HG03280 (cell line): Measurements from ENCODE around the gene GRIN3B.
"Not testable (repeated sequence)": the region's sequence is repeated elsewhere in the genome, so short reads cannot be mapped to it uniquely, and the experiment has no call there.

Source experiments
- ATAC-seq: cut with Tn5 transposase; IDR thresholded peaks from one replicate; pipeline ENCODE4 v1.9.1; 2021; ENCODE audit warnings: mild to moderate bottlenecking, moderate library complexity; ENCODE audit not compliant: unreplicated experiment

Gene GRIN3B, protein sequence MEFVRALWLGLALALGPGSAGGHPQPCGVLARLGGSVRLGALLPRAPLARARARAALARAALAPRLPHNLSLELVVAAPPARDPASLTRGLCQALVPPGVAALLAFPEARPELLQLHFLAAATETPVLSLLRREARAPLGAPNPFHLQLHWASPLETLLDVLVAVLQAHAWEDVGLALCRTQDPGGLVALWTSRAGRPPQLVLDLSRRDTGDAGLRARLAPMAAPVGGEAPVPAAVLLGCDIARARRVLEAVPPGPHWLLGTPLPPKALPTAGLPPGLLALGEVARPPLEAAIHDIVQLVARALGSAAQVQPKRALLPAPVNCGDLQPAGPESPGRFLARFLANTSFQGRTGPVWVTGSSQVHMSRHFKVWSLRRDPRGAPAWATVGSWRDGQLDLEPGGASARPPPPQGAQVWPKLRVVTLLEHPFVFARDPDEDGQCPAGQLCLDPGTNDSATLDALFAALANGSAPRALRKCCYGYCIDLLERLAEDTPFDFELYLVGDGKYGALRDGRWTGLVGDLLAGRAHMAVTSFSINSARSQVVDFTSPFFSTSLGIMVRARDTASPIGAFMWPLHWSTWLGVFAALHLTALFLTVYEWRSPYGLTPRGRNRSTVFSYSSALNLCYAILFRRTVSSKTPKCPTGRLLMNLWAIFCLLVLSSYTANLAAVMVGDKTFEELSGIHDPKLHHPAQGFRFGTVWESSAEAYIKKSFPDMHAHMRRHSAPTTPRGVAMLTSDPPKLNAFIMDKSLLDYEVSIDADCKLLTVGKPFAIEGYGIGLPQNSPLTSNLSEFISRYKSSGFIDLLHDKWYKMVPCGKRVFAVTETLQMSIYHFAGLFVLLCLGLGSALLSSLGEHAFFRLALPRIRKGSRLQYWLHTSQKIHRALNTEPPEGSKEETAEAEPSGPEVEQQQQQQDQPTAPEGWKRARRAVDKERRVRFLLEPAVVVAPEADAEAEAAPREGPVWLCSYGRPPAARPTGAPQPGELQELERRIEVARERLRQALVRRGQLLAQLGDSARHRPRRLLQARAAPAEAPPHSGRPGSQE

DNA sequence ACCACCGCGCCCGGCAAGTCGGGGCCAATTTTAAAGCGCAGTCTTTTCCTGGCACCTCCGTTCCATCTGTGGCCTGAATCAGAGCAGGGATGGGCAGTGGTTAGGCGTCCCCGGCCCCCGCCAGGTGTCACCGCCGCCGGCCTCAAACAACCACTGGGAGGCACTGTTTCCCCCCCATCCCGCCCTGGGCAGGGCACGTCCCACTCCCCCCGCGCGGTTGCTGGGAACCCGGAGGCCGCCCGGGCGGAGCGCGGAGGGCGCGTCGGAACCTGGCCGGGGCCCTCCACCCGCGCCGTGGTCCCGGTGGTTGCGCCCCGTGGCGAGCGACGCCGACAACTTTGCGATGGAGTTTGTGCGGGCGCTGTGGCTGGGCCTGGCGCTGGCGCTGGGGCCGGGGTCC, at the start of gene GRIN3B:
TSS of gene GRIN3B (plus strand) at position 325 of the 400 bp plus-strand sequence. CDS start at position 344, 19 bp downstream.
- ATAC-seq = no peak

DNA sequence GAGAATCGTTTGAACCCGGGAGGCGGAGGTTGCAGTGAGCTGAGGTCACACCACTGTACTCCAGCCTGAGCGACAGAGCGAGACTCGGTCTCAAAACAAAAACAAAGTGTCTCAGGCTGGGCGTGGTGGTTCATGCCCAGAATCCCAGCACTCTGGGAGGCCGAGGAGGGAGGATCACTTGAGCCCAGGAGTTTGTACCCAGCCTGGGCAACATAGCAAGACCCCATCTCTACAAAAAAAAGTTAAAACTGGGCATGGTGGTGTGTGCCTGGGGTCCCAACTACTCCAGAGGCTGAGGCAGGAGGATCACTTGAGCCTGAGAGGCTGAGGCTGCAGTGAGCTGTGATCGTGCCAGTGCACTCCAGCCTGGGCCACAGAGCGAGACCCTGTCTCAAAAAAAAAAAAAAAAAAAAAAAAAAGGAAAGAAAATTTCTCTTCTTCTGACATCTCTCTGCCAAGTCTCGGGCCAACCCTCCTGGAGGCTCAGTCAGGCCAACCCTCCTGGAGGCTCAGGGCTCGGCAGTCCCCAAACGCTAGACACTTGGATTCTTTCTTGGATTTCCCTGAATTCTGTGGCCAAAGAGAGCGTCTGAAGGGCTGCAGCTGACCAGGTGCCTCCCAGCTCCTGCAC, 48.1 kb upstream of the GRIN3B start:
- no peak for ATAC-seq

DNA sequence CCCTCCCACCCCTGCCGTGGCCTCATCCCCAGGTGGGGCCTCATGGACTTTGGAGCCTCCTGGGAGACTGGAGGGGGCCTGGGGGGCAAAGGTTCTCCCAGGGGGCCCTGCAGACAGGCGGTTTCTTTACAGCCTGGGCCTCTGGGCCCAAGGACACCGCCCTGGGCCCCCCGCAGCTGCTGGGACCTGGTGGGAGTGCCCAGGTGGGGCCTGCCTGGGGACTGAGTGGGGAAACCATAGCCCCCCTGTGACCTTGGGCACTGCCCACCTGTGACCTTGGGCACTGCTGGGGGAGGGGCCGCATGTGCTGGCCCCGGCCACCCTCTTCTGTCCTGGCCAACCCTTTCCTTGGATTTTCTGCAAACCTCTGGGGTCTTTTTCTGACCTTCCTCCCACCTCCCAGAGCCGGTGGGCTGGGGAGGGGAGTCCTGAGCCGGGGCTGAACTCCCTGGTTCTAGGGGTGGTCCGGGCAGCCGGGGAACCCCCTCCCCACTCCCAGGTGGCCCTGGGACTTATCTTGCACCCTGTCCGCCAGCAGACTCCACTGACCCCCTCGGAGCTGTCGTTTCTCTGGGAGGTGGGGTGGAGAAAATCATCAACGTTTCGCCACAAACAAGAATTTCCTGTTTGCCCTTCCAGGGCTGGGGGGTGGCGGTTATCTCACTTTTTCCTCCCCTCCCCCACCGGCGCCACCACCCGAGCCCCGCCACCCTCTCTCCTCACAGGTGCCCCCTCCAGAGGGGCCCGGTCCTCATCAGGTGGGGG, 47.4 kb upstream of the GRIN3B start:
- ATAC-seq = no peak

DNA sequence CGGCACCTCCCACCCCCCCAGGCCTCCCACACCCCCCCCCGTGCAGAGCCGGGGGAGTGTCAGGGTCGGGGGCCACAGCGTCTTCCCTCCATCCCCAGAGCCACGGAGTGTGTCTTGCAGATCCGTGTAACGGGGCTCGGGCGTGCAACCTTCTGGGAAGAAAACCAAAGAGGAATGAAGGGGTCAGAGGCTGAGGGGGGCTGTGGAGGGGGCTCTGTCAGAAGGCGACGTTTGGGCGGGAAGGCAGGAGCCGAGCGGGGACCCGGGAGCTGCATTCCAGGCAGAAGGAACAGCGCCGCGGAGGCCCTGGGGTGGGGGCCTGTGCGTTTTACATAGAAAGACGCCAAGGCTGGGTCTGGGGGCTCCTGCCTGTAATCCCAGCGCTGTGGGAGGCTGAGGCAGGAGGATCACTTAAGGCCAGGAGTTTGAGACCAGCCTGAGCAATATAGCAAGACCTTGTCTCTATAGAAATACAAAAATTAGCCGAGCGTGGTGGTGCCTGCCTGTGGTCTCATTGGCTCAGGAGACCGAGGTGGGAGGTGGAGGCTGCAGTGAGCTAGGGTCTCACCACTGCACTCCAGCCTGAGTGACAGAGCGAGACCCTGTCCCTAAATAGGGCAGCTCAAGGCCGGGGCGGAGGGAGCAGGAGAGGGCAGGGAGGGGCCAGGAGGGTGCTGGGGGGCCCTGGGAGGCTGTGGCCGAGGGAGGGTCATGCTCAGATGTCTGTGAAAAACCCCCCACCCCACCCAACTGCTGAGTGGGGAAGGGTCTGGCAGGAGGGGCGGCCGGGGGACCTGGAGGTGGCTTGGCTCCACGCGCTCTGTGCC, 46.6 kb upstream of the GRIN3B start:
- no peak for ATAC-seq

DNA sequence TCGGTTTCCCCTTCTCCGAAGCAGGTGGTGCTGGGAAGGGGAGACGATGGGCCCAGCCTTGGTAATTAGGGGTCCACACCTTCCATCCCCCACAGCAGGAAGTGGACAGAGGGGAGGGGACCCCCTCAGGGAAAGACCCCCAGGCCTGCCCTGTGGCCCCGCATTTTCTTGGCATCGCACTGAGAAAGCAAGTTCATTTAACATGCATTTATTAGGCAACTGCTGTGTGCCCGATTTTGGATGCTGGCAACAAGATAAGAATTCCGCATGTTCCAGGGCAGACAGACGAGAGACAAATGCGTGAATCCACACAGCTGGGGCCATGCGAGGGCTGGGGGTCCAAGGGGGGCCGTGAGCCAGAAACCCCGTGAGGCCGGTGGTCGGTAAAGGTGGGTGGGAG, 45.9 kb upstream of the GRIN3B start:
- ATAC-seq = no peak

DNA sequence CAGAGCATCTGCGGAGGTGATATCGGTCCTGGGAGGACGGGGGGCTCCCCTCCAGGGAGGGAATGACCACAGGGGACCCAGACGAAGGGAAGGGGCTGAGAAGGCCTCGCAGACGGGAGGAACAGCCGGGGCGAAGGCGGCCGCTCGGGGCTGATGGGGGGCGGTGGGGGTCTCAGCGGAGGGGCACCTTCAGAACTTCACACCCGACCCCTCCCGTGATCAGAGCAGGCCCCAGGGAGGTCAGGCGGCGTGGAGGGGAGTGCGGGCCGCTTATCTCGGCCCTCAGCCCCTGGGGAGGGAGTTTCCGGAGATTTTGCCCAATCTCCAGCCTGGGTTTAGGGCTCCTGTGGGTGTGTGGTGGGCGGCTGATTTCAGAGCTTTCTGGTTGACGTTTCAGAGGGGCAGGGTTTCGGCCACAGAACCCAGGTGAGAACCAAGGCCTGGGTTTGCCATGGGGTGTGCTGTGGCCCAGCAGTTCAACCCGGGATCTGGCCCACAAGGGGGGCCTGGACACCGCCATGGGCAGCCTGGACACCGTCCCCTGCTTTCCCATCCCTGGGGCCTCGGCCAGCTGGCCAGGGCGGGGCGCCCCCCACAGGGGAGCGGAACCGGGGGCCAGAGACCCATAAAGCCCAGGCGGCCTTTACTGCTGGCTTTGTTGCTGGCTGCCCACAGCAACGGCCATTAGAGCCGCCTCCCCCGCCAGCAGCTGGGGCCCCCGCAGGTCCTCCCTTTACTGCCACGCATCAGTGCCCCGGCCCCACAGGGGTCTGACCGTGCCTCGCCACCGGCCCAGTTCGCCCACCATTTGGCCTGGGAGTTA, 45.3 kb upstream of the GRIN3B start:
- no peak for ATAC-seq

DNA sequence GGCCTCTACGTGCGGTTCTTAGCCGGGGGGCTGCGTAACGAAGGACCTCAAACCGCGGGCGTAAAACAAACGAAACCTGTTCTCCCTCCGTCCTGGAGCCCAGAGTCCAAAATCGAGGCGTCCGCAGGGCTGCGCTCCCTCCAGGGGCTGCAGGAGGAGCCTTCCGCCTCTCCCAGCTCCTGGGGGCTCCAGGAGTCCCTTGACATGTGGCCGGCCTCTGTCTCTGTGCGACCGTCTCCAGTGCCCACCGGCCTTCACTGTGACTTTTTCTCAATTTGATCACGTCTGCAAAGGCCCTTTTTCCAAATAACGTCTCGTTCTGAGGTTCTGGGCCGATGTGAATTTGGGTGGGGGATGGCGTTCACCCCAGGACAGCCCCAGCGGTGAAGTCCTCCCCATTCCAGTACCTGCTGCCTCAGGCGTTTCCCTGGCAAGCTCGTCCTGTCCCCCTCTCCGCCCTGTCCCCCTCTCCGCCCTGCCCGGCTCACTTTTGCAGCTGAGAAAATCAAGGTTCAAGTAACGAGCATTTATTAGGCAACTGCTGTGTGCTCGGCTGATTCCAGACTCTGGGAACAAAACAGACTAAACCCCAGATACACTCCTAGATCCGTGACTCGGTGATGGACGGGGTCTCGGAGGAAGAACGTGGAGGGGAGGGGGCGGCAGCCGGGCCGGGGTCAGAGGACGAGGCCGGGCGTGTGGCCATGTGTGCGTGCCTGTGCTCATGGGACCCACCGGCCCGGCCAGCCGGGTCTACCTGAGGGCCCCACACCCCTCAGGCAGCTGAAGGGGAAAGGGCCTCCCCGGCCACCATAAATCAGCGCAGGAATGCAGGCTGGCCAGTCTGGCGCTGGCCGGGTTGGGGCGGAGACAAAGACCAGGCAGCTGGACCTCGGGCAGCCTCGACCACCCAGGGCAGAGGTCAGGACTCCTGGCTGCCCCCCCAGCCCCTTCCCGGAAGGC, 44.1 kb upstream of the GRIN3B start:
- ATAC-seq = no peak

DNA sequence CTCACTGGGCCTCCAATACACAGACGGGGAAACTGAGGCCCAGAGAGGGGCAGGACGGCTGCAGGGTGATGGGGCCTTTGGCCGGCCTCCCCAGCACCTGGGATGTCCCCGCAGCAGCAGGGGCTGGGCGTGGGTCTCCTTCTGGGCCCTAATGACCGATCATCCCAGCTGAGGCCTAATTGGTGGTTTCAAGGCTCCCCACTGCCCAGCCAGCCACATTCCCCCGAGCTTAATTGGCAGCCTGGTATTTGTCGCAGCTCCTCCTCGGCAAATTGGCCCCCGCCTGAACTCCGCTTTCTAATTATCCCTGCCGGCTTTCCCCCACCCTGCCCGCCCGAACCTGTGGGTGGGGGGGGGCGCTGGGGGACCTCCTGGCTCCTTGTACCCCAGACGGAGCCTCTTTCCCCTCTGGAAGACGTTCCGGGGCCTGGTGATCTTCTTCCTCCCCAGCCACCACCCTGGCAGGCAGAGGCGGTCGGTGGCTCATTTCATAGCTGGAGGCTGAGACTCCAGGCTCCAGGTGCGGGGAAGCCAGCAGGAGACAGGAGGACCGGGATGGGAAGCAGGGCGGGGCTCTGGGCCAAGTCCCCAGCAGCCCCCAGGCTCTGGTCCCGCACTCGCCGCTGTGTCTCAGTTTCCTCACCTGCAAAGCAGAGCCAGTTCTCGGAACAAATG, 43.3 kb upstream of the GRIN3B start:
- ATAC-seq = no peak

DNA sequence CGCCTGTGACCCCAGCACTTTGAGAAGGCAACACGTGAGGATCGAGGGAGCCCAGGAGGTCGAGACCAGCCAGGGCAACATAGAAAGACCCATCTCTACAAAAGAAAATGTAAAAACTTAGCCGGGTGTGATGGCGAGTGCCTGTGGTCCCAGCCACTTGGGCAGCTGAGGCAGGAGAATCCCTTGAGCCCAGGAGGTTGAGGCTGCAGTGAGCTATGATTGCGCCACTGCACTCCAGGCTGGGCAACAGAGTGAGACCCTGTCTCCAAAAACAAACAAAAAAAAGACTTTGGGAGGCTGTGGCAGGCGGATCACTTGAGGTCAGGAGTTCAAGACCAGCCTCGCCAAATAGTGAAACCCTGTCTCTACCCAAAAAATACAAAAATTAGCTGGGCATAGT, 42.6 kb upstream of the GRIN3B start:
- not testable (repeated sequence) for ATAC-seq

DNA sequence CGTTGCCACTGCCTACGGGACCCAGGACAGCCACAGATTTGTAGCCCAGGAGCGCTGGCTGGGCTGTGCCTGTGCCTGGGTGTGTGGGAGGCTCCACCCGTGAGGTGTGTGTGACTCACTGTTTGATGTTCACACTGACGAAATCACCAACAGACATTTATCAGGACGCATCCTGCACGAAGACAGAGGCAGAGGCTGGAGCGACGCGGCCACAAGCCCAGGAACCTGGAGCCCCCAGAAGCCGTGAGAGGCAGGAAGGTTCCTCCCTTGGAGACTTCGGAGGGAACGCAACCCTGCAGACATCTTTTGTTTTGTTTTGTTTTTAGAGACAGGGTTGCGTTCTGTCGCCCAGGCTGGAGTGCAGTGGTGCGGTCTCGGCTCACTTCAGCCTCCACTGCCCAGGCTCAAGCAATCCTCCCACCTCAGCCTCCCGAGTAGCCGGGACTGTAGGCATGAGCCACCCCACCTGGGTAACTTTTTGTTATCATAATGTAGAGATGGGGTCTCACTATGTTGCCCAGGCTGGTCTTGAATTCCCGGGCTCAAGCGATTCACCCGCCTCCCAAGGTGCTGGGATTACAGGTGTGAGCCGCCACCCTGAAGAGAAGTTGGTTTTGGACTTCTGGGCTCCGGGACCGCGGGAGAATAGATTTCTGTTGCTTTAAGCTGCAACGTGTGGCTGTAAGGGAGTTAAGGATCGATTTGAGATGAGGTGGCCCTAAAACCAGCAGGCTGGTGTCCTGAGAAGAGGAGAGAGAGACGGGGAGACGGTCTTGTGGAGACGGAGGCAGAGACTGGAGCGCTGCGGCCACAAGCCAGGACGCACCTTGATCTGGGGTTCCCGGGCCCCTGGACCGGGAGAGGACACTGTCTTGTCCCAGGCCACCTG, 41.0 kb upstream of the GRIN3B start:
- no peak for ATAC-seq

DNA sequence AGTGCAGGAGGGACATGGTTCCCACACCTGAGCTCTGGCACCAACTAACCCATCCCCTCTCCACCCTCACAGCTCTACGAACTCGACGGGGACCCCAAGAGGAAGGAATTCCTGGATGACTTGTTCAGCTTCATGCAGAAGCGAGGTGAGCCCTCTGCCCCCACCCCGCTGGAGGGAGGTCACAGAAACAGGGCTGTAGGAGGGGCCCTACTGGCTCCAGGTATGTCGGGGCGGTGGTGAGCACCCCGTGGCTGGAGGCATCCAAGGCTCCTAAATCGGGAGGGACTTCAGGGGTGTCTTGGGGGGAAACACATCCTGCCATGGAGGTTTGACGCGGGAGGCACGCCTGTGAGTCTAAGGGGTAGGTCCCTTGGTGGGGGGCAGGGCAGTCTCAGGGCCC, 40.2 kb upstream of the GRIN3B start:
- ATAC-seq = no peak

DNA sequence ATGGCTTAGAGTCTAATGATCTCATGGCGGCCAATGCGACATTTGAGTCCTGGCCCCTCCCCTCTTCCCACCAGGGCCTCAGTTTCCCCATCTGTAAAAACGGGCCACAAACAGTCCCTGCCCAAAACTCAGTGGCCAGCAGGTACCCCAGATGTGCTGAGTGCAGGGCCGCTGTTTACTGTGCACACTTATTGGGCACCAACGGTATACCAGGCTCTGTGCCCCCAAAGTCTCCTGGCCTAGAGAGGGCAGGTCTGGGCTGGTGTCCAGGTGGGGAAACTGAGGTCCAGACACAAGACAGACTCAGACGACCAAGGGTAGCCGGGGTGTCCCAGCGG, 39.6 kb upstream of the GRIN3B start:
- ATAC-seq = no peak

DNA sequence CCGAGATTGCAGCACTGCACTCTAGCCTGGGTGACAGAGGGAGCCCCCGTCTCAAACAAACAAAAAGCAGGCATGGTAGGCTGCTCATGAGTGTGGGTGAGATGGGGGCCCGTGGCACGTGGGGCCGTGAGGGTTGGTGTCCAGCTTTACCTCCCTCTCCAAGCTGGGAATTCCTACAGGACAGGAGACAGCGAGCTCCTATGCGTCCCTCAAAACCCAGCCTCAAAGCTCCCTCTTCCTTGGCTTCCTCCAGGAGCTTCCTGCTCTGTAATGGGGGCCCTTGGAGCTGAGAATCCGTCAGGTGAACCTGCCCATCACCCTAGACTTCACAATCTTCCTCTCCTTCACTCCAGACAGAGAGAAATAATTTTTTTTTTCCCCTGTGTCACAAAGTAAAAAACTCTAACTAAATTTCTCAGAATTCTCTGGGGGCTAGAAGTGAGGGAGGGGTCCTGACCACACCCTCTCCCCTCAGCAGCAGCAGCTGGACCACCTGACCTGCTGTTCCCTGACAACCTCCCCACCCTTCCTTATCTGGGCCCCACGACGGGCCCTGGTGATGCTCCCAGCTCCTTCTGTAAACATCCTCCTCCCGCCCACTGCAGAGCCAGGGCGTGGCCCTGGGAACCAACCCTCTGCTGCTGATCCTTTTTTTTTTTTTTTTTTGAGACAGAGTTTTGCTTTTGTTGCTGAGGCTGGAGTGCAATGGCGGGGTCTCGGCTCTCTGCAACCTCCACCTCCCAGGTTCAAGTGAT, 38.2 kb upstream of the GRIN3B start:
- no peak for ATAC-seq

DNA sequence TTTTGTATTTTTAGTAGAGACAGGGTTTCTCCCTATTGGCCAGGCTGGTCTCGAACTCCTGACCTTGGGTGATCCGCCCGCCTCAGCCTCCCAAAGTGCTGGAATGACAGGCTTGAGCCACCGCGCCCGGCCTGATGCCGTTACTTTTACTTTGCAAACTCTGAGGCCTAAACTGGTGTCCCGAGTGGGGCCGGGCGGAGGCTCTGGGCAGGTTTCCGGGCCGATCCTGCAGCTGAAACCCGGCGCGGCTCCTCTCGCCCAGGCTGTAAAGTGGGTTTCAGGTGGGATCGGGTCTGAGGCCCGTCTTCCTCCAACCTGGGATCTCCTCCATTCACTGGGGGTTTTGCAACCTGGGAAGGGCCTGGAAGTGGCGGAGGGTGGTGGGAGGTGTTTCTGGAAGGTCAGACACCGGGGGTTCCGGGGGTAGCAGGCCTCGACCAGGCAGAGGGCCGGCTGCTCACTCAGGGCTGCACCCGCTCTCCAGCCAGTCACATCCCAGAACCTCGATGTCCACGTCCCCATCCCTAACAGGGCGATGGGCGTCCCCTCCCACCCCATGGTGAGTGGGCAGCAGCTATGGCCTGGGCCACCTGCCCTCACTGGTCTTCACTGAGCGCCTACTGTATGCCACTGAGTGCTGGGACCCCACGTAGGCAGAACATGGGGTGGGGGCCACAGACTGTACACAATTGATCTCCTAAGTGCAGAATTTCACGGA, 37.4 kb upstream of the GRIN3B start:
- no peak for ATAC-seq

DNA sequence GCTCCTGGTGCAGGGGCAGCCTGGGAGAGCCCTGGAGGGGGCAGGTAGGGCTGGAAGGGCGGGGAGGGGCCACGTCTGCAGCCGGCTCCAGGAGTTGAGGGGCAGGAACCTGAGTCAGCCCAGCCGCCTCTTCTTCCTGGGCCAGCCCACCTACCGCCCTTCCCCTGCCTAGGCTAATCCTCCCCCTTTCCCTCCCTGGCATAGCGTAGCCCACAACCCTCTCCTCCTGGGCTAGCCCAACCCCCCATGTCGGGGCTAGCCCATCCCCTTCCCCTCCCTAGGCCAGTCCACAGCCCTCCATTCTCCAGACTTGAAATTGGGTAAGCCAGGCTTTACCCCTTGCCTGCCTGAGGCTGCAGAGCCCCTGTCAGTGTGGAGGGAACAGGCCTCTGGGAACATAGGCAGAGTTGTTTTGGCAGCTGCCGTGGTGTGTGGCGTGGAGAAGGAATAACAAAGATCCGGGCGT, 36.7 kb upstream of the GRIN3B start:
- no peak for ATAC-seq
